Stimulated activated CD4-positive, alpha-beta T cell treated with anti-CD3 and anti-CD28 coated beads, Interleukin-4, amount 100 ng/mL, for 1 hour (primary cell): ENCODE results near the gene ITGA2.

Experiments
- DNase-seq: peaks from one replicate; pipeline ENCODE4 v3.0.0-alpha.2; 2020

Gene ITGA2

GRCh38 chr5:53066088-53066487, 76.9 kb downstream of the ITGA2 start:
- DNase-seq = no peak

- no peak for DNase-seq
Measured at GRCh38 chr5:53067641-53068040, 78.5 kb downstream of the ITGA2 start.

GRCh38 chr5:53068291-53068836, 79.2 kb downstream of the ITGA2 start:
- no peak for DNase-seq

DNA sequence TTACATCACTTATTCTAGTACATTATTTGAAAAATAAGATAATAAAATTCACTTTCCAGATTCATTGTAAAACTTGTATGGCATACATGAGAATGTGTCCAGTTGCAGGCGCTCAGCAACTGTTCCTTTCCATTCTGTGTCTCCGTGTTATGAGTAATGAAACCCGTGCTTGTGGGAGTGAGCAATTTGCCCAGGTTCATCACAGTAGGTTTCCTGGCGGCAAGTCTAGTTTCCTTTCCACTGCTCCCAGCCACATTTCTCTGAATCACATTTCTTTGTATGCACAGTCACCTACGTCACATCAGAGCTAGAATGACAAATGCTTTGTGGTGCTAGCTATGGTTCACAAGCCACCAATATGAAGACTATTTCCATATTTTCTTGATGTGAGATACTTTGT, 80.5 kb downstream of the ITGA2 start:
- DNase-seq = peak; percentile 28

DNA sequence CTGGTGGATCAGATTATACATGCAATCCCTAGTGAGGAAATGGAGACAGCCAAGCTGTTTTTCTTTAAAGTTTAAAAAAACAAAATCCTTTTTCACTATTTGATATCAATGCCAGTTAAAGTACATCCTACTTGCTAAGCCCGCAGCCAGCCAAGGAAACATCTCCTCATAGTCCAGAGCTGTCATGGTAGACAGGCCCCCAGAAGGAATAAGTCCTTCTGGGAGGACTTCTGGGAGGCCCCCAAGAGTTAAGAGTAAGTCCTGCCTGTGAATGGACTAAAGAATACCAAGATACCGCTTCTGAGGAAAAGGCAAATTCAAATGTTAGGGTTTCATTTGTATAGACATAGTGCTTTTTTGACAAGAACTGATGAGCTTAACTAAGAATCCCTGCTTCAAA, 82.1 kb downstream of the ITGA2 start:
- no peak for DNase-seq

GRCh38 chr5:53071738-53072137, 82.6 kb downstream of the ITGA2 start:
- DNase-seq = no peak

DNA sequence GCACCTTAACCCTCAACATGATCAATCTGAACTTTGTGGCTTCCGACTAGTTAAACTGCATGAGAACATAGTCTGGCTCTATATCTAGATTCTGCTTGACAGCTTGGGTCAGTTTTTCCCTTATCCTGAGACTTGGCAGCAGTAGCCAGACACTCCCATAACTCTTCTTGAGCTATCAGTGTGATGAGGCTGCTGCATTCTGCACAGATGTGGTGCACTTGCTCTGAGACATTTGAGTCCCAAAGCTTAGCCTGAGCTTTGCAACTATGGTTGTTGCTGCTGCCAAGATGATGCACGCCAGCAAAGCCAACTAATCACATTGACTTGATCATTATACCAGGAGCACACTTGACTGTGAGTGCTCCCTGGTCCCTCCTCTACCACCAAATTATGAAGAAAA, 84.2 kb downstream of the ITGA2 start:
- DNase-seq = no peak

- DNase-seq = no peak
Measured at GRCh38 chr5:53076014-53076583, 86.9 kb downstream of the ITGA2 start.

- DNase-seq = no peak
Measured at GRCh38 chr5:53080271-53080670, 91.1 kb downstream of the ITGA2 start.

DNA sequence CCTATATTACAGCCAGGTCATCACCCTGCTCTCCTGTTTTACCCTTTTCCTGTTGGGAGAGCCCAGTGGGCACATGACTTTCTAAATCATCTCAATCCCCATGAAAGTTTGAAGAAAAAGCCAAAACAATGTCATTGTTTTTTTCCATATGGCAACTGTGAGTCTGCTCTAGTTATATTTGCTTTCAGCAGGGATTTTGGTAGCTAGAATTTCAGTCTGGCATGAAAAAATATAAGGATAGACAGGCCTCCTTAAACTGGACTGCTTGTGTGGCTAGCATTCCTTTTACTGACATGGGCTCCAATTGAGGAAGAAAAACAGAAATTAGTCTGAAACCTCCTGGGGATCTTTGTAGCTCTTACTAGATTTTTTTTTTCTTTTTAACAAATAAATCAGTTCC, 94.8 kb downstream of the ITGA2 start:
- no peak for DNase-seq

DNA sequence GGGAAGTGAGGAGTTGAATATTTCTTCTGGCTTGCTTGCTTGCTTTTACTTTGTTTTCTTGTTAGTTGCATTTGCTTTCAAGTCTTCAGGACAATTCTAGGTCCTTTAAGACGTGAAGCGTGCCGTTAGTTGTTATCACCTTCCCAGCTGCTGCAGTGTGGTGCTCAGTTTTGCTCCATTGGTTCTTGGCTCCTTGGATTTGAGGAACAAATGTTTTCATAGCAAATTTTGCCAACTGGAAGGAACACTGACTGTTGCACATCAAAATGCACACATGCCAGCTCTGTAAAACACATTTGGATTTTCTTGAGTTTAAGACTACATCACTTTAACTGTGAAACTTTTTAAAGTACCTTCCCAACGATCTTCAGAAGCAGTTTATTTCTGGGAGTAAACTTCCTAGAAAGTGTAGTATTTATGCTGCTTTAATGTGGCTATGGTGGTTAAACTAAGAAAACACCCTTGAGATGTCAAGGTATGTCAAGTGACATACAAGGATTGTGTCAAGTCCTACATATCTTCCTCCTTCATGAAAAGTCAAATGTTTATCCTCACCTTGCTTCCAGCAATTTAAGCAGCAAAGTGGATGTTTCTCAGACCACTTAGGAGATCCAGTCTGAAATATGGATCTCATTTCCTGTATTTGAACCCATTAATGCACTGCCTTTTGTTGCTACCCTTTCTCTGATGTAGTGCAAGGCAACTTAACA, 95.5 kb downstream of the ITGA2 start:
- no peak for DNase-seq

DNA sequence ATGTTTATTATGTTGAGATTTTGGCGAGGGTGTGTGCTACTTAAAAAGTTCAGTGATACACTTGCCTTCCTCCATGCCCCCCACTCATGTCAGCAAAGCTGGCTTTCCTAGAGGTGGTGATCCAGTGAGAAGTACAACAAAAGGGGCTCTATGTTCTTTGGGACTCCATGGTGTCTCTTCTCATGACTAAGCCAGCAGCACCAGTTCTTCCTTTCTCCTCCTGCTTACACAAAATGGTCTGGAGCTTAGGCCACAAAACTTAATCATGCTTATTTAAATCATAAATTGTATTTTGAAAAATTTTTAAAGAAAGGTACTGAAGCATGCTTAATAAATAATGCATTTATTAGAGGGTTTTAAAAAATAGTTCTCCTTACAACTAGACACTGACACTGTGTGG, 98.0 kb downstream of the ITGA2 start:
- DNase-seq = no peak

DNA sequence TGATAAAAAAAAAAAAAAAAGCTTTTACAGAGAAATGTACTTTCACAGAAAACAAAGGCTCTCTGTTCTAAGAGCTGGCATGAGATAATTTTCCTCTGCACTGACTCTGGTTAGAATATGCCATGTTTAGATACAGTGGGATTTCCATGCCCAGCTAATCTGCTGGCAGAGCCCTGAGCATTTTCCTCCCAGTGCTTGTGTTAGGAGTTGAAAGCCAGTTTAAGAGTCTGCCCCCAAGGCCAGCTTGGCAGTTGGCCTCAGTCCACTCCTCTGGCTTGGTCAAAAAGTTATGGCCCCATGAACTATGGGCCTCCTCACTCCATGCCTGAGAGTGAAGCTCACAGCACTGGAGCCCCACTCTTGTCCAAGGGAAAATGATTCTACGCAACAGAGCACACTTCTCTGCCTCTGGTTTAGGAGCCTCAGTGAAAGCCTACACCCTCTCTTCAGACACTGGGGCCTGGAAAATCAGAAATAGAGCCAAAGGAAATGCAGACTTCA, 98.5 kb downstream of the ITGA2 start:
- no peak for DNase-seq

GRCh38 chr5:53089481-53089991, 100.4 kb downstream of the ITGA2 start:
- DNase-seq = no peak

DNA sequence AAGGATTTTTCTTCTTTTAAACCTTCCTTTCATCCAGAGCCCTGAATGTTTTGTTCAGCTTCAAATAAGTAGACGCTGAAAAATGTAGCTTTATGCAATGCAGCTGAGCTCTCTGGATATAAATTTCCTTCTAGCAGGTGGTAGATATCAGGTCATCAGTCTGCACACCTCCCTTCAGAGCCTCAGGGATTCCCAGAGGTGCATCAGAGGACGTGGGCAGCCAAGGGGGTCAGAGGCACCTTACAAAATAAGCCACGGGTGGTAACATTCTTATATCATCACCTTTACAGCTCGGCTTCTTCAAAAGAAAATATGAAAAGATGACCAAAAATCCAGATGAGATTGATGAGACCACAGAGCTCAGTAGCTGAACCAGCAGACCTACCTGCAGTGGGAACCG, 101.1 kb downstream of the ITGA2 start:
- no peak for DNase-seq

DNA sequence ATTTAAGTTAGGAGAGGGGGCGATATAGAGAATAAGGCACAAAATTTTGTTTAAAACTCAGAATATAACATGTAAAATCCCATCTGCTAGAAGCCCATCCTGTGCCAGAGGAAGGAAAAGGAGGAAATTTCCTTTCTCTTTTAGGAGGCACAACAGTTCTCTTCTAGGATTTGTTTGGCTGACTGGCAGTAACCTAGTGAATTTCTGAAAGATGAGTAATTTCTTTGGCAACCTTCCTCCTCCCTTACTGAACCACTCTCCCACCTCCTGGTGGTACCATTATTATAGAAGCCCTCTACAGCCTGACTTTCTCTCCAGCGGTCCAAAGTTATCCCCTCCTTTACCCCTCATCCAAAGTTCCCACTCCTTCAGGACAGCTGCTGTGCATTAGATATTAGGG, 102.1 kb downstream of the ITGA2 start:
- no peak for DNase-seq

- DNase-seq = no peak
Measured at GRCh38 chr5:53092242-53092641, 103.1 kb downstream of the ITGA2 start.

DNA sequence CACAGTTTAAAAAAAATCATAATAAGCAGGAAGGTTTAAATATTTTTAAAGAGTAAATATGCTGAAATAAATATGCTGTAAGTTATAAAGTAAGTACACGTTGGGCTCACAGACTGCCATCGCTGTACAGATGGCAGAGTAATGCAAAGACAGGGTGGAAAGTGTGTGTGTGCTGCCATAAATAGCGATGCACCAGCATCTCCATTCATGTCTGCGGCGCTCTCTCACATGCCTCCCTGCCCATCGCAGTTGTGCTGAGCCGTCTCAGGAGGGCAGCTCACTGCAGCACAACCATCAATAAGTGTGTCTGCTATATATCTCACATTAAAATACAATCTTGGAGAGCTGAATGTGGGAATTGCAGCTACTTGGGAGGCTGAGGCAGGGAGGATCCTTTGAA, 106.1 kb downstream of the ITGA2 start:
- no peak for DNase-seq

GRCh38 chr5:53095931-53096525, 106.9 kb downstream of the ITGA2 start:
- peak; percentile 57 for DNase-seq

DNA sequence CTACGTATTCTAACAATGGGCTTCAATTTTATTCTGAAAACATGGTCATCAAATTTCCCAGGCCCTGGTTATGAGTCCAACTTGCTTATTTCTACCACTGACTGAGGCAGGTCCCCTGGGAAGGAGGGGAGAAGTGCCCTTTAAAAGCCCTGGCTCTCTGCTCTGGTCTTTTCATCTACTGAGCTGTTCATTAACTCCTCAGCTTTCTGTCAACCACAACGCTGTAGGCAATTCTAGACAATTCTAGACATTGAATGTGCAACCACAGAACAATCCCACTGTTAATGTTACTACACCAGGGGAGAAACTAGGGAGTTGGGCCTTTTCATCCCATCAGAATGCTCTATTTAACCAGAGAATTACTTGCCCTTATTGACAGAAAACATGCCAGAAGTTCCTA, 110.4 kb downstream of the ITGA2 start:
- no peak for DNase-seq

GRCh38 chr5:53100606-53101005, 111.5 kb downstream of the ITGA2 start:
- no peak for DNase-seq

- no peak for DNase-seq
Measured at GRCh38 chr5:53105611-53106300, 116.6 kb downstream of the ITGA2 start.

- no peak for DNase-seq
Measured at GRCh38 chr5:53109056-53109442, 119.9 kb downstream of the ITGA2 start.
